H1 (cell line): ENCODE measurements around the gene FHAD1. TPM values are rescaled to one million over a fixed set of nuclear protein-coding genes. Genes with fewer than 3 reads are reported as not detected.

ENCODE experiments used
- ASH2L ChIP-seq: fragments of 200-600, 300-600 bp; sonication (generic); IDR thresholded peaks from one replicate; pipeline ENCODE4 v1.7.1; 2017; ENCODE audit warnings: low read length
- CBX5 ChIP-seq: fragments of 300-800, 300-1000 bp; sonication (generic); IDR thresholded peaks from 2 replicates; pipeline ENCODE4 v1.7.1; 2016; ENCODE audit warnings: antibody characterized with exemption, low read length, low read depth
- CREB1 ChIP-seq: IDR thresholded peaks from 2 replicates; pipeline ENCODE4 v1.6.1; 2012; ENCODE audit warnings: inconsistent platforms
- FOSL1 ChIP-seq: IDR thresholded peaks from 2 replicates; pipeline ENCODE4 v1.6.1; 2011; ENCODE audit warnings: mild to moderate bottlenecking, low read depth, low read length, moderate library complexity; ENCODE audit not compliant: insufficient read depth
- HDAC2 ChIP-seq, 2 experiments: fragments of 300-600 bp in 1 of 2; sonication (generic) in 1 of 2; IDR thresholded peaks; 2 replicates each; pipeline ENCODE4 v1.6.1; 2011 to 2012; ENCODE audit warnings: low read depth in 2 of 2, low read length in 2 of 2, mild to moderate bottlenecking in 2 of 2, moderate library complexity in 2 of 2, borderline replicate concordance in 1 of 2, inconsistent platforms in 1 of 2
- JUND ChIP-seq: IDR thresholded peaks from 2 replicates; pipeline ENCODE4 v1.6.1; 2011; ENCODE audit warnings: mild to moderate bottlenecking, improper control_type of control experiment, low read length
- KDM1A ChIP-seq: fragments of 200-600, 300-600 bp; sonication (generic); IDR thresholded peaks from 2 replicates; pipeline ENCODE4 v1.7.1; 2016; ENCODE audit warnings: mild to moderate bottlenecking, low read length, borderline replicate concordance
- MAFK ChIP-seq: IDR thresholded peaks from 2 replicates; pipeline ENCODE4 v1.6.1; 2012; ENCODE audit warnings: low read depth, mild to moderate bottlenecking, improper control_type of control experiment, low read length
- PHF8 ChIP-seq: fragments of 200-600 bp; sonication (generic); conservative IDR thresholded peaks from 2 replicates; pipeline ENCODE4 v1.7.1; 2012; ENCODE audit warnings: low read depth, mild to moderate bottlenecking, inconsistent platforms, low read length, moderate library complexity
- RBBP5 ChIP-seq: IDR thresholded peaks from 2 replicates; pipeline ENCODE4 v1.7.1; 2012; ENCODE audit warnings: low read depth, mild to moderate bottlenecking, inconsistent platforms, low read length, moderate library complexity, borderline replicate concordance
- SIN3A ChIP-seq, 2 experiments: IDR thresholded peaks in 1 of 2; conservative IDR thresholded peaks in 1 of 2; 2 replicates each; pipeline ENCODE4 v1.6.1; 2011 to 2012; ENCODE audit warnings: low read length in 2 of 2, improper control_type of control experiment in 1 of 2, low read depth in 1 of 2, mild to moderate bottlenecking in 1 of 2
- SP4 ChIP-seq: IDR thresholded peaks from 2 replicates; pipeline ENCODE4 v1.6.1; 2012; ENCODE audit warnings: low read length, inconsistent platforms
- polyA plus RNA-seq, 7 experiments: library from polyadenylated mRNA; depleted of rRNA in 3 of 7; stranded (reverse) in 5 of 7; unstranded in 2 of 7; fragments of >200 nt in 5 of 7; fragments of 200-250 nt in 2 of 7; gene quantifications; 1 replicate in 5 of 7; 2 replicates in 1 of 7; 4 replicates in 1 of 7; pipeline versions ENCODE4 v1.2.1 to v1.2.3, GENCODE V29; 2011 to 2013; ENCODE audit warnings: missing spikeins in 2 of 7, mixed read lengths in 2 of 7
- total RNA-seq: library from RNA; stranded (reverse); fragmentation: NEBNext Ultra II Directional; extraction: Animal tissue kit (Norgen Biotek cat#: 25700); gene quantifications from 2 replicates; pipeline ENCODE4 v1.2.1, GENCODE V29; 2021
- TF ChIP-seq, protein P1 (sequence below), 3 experiments: IDR thresholded peaks; 1 replicate in 2 of 3; 2 replicates in 1 of 3; pipeline versions ENCODE4 v1.5.1 to v1.6.1; 2011; ENCODE audit warnings: low read length in 3 of 3, mild to moderate bottlenecking in 3 of 3, inconsistent platforms in 2 of 3, low read depth in 1 of 3, moderate library complexity in 1 of 3; ENCODE audit not compliant: insufficient read depth in 1 of 3; ENCODE audit errors: control extremely low read depth in 1 of 3

FHAD1 gene
- total and polyA plus RNA-seq, 2 of the 8 experiments (the other 6 are each of a cell fraction or from before 2014, with no cell fraction given): 0.39 to 0.69 TPM

DNA sequence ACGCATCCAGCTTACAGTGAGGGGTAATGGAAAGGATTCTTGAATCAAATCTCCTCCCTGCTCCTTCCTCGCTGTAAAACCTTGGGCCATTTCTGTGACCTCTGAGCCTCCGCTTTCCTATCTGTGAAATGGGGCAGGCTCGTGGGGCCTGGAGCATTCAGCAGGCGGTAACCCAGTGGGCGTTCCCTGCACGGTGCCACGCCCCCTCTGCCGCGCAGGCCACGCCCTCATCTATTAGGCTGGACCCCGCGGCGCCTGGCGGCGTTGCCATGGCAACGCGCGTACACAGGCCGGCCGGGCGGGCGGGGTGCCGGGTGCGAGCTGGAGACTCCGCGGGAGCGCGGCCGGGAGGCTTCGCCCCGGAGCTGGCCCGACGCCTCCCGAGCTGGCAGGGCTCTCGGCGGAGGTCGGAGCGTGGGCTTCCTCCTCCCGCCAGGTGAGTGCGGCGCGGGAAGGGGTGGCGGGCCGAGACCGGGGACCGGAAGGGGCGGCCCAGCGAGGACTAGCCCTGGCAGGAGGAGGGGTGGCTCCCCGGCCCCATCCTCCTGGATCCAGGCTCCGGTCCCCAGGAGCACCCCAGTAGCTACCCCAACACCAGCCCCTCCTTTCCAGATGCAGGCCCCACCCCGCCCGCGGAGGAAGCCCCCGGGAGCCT, at the start of gene FHAD1 (continued):
- TF ChIP-seq, protein P1, sequence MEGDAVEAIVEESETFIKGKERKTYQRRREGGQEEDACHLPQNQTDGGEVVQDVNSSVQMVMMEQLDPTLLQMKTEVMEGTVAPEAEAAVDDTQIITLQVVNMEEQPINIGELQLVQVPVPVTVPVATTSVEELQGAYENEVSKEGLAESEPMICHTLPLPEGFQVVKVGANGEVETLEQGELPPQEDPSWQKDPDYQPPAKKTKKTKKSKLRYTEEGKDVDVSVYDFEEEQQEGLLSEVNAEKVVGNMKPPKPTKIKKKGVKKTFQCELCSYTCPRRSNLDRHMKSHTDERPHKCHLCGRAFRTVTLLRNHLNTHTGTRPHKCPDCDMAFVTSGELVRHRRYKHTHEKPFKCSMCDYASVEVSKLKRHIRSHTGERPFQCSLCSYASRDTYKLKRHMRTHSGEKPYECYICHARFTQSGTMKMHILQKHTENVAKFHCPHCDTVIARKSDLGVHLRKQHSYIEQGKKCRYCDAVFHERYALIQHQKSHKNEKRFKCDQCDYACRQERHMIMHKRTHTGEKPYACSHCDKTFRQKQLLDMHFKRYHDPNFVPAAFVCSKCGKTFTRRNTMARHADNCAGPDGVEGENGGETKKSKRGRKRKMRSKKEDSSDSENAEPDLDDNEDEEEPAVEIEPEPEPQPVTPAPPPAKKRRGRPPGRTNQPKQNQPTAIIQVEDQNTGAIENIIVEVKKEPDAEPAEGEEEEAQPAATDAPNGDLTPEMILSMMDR (IDR thresholded peaks at IDR 0.05; ENCODE audit: control extremely low read depth in 1 of 3, insufficient read depth in 1 of 3, low read depth in 1 of 3, low read length in 3 of 3): no peak
- TF ChIP-seq RBBP5 (peak; percentile 100), KDM1A (peak; percentile 97), SP4 (peak; percentile 59; the same call in 1 of the 2 replicates), SIN3A (conservative IDR thresholded peaks at IDR 0.05 in 1 of 2, IDR thresholded peaks at IDR 0.05 in 1 of 2; ENCODE audit: low read depth in 1 of 2, low read length in 2 of 2) (peak; percentile 84 to 89; a peak in 3 of 4 replicates), ASH2L (peak; percentile 97), JUND (no peak), FOSL1 (no peak), CBX5 (no peak), PHF8 (0 out of 2 replicates have a peak, but pooled peaks have one; percentile 31), HDAC2 (IDR thresholded peaks at IDR 0.05; ENCODE audit: borderline replicate concordance in 1 of 2, low read depth in 2 of 2, low read length in 2 of 2) (peak in 1 of 2 experiments; percentile 95; a peak in 2 of 4 replicates), CREB1 (peak; percentile 11; the same call in 1 of the 2 replicates), MAFK (no peak)
